ENCODE results near the gene ZBTB32.
A peak's percentile ranks its signal among the peaks of the same experiment; 100 is the strongest.

The ZBTB32 gene

DNA sequence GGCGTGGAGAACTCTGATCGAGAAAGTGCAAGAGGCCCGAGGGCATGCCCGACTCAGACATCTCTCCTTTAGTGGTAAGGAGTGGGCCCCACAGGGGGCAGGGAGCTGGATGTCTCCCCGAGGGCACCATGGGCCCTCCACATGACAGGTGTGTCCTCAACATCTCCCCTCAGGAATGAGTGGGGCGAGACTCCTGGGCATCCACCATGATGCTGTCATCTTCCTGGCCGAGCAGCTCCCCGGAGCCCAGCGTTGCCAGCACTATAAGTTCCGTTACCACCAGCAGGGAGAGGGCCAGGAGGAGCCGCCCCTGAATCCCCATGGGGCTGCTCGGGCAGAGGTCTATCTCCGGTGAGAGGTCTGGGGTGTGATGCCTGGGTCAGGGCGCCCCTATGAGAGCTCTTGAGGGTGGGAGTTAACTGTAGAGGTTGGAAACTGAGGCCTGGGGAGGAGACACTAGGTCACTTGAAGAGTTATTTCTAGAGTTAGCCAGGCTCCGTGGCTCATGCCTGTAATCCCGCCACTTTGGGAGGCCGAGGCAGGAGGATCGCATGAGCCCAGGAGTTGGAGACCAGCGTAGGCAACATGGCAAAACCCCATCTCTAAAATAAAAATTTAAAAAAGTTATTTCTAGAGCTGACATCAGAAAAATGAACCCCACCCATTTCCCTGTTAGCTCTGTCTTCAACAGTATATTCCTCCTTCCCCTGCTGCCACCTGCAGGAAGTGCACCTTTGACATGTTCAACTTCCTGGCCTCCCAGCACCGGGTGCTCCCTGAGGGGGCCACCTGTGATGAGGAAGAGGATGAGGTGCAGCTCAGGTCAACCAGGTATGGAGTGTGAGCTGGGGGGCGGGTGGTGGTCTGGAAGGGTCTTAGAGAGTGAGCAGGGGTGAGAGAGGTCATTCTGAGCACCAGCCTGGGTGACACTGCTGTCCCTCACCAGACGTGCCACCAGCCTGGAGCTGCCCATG is 32.8 kb downstream of the ZBTB32 start:
- DNase-seq (ENCODE audit: low read depth), result no peak

DNA sequence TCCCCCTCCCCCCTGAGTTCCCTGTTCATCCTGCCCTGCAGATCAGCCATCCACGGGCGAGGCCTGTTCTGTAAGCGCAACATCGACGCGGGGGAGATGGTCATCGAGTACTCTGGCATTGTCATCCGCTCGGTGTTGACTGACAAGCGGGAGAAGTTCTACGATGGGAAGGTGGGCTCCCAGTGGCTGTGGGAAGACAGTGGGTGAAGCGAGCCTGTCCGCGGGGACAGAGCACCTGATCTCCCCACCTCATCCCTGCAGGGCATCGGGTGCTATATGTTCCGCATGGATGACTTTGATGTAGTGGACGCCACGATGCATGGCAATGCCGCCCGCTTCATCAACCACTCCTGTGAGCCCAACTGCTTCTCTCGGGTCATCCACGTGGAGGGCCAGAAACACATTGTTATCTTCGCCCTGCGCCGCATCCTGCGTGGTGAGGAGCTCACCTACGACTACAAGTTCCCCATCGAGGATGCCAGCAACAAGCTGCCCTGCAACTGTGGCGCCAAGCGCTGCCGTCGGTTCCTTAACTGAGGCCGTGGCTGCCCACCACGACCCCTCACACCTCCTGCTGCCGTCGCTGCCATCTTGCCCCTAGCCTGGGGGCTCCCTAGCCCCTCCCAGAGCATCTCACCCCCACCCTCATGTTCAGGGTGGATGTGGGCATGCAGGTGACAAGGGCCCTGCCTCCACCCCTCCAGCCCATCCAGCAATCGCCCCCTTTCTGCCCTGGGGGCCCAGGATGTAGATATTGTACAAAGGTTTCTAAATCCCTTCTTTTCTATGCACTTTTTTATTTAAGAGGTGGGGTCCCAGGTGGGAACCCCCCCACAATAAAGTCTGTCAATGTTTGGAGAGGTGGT is 33.9 kb downstream of the ZBTB32 start:
- DNase-seq (ENCODE audit: low read depth), result no peak

DNA sequence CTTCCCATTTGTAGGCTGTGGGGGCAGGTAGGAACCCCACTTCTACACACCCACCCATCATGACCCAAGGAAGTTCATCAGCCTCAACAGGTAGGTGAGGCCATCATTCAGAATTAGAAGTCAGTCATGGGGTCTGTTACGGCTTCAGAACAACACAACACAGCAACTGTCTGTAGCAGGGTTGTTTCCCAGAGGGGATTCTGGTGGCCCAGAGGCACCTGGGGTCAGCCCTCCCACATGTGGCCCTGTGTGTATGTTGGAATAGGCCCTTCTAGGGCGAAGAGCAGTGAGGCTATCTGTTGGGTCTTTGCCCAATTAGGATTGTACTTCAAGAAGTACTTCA is 34.5 kb downstream of the ZBTB32 start:
- no peak for DNase-seq (ENCODE audit: low read depth)

DNA sequence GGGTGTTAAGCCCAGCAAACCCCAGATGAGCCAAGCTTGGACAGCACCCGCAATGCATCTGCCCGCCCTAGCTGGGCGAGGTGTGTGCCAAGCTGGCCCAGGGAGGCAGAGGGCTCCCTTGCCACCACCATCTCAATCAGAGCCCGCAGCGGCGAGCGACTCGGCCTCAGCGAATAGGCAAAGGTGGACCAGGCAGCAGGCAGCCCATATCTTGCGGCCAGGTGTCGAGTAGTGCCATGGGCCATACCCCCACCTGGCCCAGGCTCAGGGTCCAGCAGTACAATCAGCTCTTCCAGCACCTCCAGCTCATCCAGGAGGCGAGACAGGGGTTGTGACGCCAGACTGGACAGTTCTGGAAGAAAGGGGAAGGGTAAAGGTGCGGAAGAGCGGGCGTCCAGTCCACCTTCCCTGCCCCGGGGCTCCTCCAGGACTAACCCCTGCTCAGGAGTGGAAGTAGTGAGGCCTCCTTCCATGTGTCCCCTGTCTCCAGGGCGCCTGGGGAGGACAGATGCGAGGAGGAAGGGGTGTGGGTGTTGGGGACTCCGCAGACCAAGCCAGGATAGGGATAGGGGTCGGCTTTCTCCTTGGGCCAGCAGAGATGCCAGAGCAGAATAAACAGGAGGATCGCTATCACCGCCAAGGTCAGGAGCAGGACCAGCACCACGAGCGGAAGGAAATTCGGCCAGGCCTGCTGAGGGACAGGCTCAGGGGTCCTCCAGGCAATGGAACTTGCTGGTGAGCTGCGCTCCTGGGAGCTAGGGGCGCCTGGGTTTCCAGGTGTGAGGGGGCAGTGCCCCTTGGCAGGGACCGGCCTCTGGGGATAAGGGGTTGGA is 35.1 kb downstream of the ZBTB32 start:
- DNase-seq (ENCODE audit: low read depth), result no peak

DNA sequence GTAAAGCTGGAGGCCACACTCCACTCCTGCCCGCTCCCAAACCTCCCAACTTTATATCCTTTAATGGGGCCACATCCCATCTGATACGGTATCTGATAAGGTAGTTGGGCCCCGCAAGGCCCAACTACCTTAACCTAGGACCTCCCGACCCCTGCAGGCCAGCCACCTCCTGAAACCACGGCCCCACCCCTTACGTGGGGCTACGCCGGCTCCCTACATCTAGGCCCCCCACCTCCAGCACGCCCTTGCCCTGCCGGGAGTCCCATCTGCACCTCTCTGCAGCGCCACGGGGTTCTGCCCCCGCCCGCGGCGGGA is 35.7 kb downstream of the ZBTB32 start:
- no peak for DNase-seq (ENCODE audit: low read depth)

DNA sequence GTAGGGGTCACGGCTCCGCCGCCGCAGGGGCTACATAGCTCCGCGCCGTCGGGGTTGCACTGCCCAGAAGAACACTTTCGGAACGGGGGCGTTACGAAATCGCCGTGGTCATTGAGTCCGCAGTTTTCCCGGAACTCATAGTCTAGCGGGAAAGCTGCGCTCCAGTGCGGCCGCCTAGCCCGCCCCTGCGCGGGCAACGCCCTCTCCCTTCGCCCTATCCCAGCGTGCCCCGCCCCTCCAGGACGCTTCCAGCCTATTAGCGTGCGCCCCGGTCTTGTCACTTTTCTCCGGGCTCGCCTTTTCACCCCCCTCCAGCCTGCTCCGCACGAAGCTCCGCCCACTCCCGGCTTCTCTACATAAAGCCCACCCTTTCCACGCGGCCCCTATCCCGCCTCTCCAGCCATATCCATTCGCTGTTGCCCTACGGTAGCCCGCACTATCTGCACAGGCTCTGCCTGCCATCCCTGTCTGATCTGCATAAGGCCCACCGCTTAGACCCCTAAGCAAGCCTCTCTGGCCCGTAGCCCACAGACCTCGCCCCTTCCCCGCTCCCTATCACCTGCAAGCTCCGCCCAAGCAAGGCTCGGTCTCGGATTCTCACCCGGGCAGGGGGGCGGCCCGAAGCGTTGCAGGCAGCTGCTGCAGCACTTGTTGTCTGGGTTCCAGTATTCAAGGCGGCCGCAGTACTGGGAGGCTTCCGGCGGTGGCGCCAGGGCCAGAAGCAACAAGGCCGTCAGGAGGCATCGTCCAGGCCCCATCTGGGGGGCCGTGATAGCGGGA is 36.3 kb downstream of the ZBTB32 start:
- peak; percentile 97 for DNase-seq (ENCODE audit: low read depth)

DNA sequence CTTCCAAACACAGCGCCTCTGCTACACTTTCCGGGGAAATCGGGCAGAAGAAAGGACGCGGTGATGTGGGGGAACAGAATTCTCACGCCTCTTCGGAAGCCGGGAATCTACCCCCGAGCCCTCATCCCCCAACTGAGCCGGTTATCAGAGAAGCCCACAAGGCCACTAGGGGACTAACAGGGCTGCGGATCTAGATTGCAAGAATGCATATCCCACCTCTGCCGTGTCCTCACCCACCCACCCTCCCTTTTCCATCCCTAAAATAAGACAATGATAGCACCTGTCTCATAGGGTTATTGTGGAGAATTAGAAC is 36.8 kb downstream of the ZBTB32 start:
- DNase-seq (ENCODE audit: low read depth), result no peak

DNA sequence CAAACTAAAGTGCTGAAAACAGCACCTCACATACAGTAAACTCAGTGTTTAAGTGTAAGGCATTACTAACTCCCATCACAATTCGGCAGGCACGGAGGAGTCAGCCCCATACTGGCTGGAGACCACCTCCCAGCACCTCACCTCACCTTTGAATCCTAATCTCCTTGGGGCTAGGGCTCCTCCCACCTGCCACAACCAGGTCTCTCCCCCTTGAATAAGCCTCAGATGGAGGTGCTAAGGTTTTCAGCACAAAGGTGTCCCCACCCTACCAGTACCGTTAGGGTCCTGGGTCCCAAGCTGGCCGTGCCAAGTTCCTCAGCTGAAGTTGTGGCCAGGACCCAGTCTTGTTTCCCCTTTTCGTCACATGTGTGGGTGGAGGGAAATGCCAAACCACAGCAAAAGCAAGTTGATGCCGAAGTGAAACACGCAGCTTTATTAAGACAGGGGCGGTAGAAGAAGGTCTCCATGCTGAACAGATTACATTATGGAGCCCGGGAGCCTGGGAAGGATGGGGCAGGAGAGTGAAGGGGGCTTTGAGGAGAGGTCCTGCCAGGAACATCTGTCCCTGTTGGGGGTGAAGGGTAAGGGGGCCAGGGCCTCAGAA is 37.9 kb downstream of the ZBTB32 start, which contains the start of gene IGFLR1:
Gene IGFLR1 (minus strand): TSS at position 332 of the 604 bp plus-strand sequence. CDS start 1,272 bp downstream, outside the sequence.
- no peak for DNase-seq (ENCODE audit: low read depth)

DNA sequence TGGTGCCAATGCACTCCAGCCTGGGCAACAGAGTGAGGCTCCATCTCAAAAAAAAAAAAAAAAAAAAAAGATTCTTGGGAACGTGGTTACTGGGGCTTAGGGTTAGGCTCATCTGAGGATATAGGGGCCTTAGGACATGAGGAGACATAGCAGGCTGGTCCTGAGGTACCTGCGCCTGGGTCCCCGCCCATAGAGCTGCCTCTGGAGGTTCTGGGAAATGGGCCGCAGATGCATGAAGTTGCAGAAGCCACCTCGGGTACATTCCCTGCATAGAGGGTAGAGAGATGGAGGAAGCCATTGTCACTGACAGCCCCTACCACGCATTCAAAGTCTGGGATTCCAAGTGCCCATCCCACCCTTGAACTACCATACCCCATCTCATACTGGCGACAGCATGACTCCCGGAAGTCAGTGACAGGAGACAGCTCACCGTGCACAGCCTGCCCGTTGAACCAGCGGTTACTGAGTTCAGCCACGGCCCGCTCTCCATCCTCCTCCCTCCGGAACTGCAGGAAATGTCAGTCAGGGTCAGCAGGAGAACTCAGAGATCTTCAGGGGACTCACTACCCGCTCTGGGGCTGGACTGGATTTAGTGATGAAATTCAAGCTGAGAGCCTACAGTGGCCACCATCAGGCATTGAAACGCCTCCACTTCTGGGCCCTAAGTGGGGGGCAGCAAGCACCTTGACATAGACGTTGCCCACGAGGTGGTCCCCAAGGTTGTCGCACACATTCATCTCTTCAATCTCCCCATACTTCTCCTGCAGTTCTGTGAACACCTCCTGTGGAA is 39.5 kb downstream of the ZBTB32 start:
- no peak for DNase-seq (ENCODE audit: low read depth)

DNA sequence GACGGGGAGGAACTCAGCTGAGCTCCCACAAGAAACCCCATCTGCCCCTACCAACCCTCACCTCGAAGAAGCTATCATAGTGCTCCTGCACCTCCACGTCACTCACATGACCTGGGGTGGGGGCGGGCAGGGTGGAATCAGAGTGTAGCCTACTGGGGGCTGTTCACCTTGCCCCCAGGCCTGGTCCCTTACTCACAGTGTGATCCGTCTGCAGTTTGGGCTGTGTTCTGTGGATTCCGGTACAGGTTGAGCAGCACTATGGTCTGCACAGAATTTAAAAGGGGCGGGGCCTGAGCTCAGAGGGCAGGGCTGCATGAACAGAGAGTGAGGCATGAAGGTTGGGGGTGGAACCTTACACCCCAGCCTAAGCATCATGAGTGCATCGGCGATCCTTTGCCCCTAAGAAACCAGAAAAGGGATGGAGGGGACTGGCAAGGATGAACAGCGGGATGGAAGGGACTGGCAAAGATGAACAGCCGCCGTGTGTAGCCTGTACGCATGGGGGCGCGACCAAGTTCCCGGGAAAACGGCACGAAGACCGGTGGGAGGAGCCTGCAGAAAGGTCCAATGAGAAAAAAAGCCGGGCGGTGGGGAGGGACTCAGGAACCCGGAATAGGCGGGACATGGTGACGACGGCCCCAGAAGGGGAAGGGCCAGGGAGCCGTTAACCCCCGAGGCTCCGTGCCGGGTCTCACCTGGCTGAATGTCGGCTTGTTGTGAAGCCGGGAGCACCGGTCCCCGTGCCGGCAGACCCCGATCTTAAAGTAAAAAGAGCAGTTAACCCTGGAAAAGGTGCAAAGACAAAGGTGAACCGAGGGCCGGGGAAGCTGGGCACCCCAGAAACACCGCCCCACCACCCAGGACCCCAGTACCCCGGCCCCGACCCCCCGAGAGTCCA is 40.3 kb downstream of the ZBTB32 start:
- DNase-seq (ENCODE audit: low read depth), result peak; percentile 94

DNA sequence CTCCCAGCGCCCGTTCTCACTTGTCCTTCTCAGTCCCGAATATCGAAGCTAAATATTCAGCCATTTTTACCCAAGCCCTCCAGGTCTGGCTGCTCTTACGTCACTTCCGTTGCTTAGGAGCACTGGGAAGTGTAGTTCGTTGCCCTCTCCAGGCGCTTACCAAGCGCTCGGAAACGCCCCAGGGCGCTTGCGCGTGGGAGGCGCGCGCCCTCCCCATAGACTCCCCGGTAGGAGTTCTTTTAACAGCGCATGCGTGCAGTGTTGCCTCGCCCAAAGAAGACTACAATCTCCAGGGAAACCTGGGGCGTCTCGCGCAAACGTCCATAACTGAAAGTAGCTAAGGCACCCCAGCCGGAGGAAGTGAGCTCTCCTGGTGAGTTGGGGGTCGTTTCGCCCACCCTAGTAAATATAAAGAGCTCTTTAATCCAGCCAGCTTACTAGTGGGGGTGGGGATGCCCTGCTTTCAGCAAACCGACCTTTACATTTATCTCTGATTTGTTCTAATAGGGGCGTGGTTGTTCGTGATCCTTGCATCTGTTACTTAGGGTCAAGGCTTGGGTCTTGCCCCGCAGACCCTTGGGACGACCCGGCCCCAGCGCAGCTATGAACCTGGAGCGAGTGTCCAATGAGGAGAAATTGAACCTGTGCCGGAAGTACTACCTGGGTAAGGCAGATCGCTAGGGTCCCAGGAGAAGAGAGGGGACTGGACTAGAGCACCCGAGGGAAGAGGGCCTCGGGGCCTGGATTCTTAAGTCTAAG is 41.1 kb downstream of the ZBTB32 start, which contains the start of the genes PSENEN and U2AF1L4:
Gene PSENEN (plus strand): TSS at position 324 of the 759 bp plus-strand sequence. CDS start 280 bp downstream, at position 604.
Gene U2AF1L4 (minus strand): TSS at position 91 of the 759 bp plus-strand sequence. CDS start 27 bp downstream, at position 64.
- peak; percentile 99 for DNase-seq (ENCODE audit: low read depth)

DNA sequence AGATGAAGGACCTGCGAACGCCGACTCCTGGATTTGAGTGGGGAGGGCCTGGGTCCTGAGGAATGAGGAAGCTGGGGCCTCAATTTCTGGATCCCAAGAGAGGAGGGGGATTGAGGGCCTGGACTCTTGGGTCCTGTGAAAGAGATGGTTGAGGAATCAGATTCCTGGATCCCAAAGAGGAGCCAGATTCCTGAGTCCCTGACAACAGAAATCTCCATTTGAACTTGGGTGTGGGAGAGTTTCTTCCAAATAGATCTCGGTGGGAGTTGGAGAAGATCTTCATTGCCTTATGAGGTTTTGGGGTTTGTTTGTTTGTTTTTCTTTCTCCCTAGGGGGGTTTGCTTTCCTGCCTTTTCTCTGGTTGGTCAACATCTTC is 41.7 kb downstream of the ZBTB32 start:
- DNase-seq (ENCODE audit: low read depth), result no peak

DNA sequence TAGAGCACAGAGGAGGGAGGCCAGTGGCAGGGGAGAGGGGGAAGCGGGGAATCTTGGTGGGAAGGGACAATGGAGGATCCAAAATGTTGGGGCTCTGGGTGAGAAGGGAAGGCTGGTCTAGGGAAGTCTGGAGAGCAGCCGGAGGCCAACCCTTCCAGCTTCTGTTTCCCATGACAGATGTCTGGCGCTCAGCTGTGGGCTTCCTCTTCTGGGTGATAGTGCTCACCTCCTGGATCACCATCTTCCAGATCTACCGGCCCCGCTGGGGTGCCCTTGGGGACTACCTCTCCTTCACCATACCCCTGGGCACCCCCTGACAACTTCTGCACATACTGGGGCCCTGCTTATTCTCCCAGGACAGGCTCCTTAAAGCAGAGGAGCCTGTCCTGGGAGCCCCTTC is 42.2 kb downstream of the ZBTB32 start:
- no peak for DNase-seq (ENCODE audit: low read depth)

DNA sequence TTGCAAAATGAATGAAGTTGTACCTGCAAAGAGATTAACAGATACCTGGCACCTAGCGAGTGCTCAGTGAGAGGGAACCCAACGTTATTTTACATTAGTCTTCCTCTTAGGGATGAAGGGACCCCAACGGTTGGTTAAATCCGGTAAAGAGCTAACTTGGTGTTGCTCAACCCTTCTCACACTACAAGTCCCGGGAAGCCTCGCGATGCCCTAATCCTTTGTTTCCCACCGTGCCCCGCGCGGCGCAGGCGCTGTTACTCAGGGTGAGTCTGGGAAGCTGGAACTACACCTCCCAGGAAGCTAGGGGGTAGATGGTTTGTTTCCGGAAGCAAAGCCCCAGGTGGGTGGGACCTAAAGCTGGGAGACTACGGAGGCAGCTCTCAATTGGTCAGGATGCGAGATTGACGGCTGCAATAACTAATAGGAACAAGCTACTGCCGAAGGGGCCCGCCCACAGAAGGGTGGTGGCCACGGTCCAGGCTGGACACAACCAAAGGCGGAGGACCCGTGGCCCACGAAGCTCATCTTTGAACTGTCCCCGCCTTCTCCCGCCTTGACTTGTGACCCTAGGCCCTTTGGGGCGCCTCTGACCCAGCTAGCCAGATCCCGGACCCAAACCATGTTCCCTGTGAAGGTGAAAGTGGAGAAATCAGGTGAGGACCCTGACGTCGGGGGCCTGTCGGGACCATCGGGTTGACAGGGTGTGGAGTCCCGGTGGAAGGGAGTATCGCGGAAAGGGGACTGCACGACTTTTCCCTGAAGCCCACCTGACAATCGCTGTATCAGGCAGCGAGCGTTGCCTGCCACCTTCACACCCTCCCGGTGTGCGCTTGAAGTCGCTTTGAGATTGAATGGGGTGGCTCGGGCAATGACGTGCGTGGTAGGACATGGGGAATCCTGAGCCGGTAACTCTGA is 44.0 kb downstream of the ZBTB32 start, which contains the start of gene LIN37:
Gene LIN37 (plus strand): TSS at position 471 of the 915 bp plus-strand sequence. CDS start 149 bp downstream, at position 620.
- DNase-seq (ENCODE audit: low read depth), result peak; percentile 99

DNA sequence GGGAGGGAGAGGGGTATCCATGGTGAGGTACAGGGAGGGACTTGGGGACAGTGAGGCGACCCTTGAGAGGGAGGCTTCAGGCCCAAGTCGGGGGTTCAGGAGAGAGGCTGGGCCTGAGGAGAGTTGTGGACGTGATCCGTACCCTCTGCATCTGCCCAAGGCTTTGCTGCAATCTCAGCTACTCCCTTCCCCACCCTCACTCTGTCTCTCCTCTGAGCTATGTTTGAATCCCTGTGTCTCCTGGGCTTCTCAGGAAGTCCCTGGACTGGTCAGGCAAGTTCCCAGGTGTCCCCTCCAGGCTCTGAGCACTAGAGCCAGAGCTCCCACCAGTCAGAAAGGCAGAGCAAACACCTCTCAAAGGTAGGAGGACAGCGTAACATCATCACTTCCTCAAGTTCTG is 45.8 kb downstream of the ZBTB32 start:
- no peak for DNase-seq (ENCODE audit: low read depth)

DNA sequence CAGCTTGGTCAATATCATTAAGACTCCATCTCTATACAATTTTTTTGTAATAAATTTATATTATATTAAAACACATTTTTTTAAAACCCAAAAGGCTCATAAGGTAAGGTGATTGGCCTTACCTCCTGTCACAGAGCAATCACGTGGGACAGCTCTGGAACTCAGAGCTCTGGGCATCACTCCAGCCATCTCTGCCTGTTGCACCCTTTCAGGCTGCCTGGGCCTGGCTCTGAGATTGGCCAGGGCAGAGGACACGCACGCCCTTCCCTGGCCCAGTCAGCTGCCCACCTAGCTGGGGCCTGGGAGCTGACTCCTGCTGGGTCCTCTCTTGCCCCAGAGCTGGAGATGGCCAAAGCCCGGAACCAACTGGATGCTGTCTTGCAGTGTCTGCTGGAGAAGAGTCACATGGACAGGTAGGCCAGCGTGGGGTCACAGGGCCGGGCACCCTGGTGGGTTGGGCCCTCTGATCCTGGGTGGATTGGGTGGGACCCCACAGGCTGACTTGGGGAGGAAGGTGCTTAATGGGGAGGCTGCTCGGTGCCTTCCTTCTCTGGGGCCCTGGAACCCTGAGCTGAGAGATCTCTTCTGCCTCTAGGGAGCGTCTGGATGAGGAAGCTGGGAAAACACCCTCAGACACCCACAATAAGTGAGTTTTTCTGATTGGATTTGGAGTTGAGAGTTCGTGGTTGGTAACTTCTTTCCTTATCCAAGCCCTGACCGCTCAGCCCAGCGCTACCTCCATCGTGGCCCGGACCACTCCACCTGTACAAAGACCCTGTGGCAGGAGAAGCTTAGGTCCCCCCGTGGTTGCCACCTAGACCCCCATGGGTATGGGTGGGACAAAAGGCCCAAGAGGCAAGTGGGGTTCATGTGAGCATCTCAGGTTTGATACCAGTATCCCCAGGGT is 47.7 kb downstream of the ZBTB32 start:
- DNase-seq (ENCODE audit: low read depth), result no peak
